Thoracic aorta (tissue), 2 donors: ENCODE data around the gene ST8SIA4. TPM values are rescaled to one million over a fixed set of nuclear protein-coding genes. Genes with fewer than 3 reads are reported as not detected.

Experiments used
- ATAC-seq: fragments of 150-250 bp; one replicate; pipeline ENCODE4 v1.8.0; 2017; ENCODE audit warnings: low read depth; ENCODE audit not compliant: insufficient number of reproducible peaks, low FRiP score
- DNase-seq: peaks from one replicate; pipeline ENCODE4 v3.0.0-alpha.2; 2020; ENCODE audit warnings: low spot score
- H3K27ac ChIP-seq, 2 donors: fragments of 200-600 bp; sonication (generic); 1 replicate in 1 of 2; 2 replicates in 1 of 2; pipeline ENCODE4 v1.5.1; 2016; ENCODE audit warnings: mild to moderate bottlenecking in 2 of 2, moderate library complexity in 2 of 2
- H3K27me3 ChIP-seq: fragments of 200-600 bp; sonication (generic); replicated peaks from 2 replicates; pipeline ENCODE4 v1.6.0; 2016; ENCODE audit warnings: mild to moderate bottlenecking; ENCODE audit not compliant: insufficient read depth
- H3K36me3 ChIP-seq: fragments of 200-600 bp; sonication (generic); one replicate; pipeline ENCODE4 v1.5.1; 2016
- H3K4me1 ChIP-seq, 2 donors: fragments of 200-600 bp; sonication (generic); 1 replicate in 1 of 2; 2 replicates in 1 of 2; pipeline versions ENCODE4 v1.5.1 to v1.6.0; 2016; ENCODE audit warnings: low read depth in 2 of 2, mild to moderate bottlenecking in 1 of 2; ENCODE audit not compliant: control insufficient read depth in 1 of 2
- H3K4me3 ChIP-seq: fragments of 200-600 bp; sonication (generic); 2 replicates; pipeline ENCODE4 v1.5.1; 2016; ENCODE audit warnings: mild to moderate bottlenecking
- H3K9me3 ChIP-seq: fragments of 200-600 bp; sonication (generic); 2 replicates; pipeline ENCODE4 v1.5.1; 2016
- total RNA-seq, 2 donors: library from RNA; depleted of rRNA; stranded (reverse); fragments of >200 nt; gene quantifications; one replicate each; pipeline versions ENCODE4 v1.1.0 to v1.2.3, GENCODE V29; 2016
- TF ChIP-seq, protein P1 (sequence below): fragments of 200-600 bp; sonication (generic); IDR thresholded peaks from one replicate; pipeline ENCODE4 v1.5.1; 2019; ENCODE audit warnings: antibody characterized with exemption

Gene ST8SIA4
- total RNA-seq, 2 donors from 2014 or later: 7.0 to 9.0 TPM

DNA sequence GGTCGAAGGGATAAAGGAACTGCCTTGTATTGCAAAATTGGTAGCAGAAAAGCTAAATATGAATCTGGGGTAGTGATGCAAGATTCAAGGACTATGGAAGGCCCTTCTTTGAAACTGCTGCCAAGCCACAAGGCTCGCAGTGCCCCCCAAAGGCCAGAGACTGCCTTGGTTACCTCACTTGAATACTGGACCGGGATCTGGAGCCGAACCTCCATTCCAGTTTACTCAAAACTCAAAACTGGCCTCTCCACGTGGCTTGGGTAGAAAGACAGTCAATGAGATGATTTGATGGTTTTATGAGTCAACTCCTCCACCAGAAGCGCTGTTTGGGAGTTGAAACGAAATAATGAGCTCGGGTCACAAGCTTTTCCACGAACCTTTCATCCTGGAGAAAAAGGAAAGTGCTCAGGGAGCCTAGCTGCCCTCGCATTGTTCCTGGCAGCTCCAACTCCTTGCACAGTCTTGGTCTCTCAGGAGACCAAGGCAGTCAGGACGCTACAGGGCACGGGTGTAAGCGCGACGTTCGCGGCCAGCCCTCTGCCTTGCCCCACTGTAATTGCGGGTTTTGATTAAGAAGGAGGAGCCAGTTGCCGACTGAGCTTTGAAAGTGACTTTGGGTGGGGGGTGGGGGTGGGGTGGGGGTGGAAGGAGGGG is 2.8 kb downstream of the ST8SIA4 start:
- no peak for ATAC-seq
- H3K4me3 ChIP-seq: peak overlapping the region; percentile 65

DNA sequence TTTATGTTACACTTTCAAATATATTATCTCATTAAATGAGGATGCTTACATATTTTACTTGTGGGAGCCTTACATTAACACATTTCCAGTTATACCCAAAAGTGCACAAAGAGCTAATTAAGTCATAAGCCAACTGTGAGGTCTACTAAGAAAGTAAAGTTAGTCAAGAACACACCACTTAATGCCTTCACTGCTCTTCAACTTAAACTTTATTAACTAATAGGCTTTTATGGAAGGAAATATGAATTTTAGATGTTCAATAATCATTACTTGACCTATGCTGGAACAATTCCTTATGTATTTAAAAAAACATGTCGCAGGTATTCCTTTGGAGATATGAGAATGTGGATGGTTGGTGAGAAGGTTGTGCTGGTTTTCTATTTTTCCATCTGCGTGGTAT is 3.4 kb downstream of the ST8SIA4 start:
- Histone ChIP-seq H3K4me3 (peak overlapping the region; percentile 65), H3K9me3 (no peaks in the 10 kb centered on the region)

More for the DNA sequence above, 2.8 kb downstream of the ST8SIA4 start:
- no peak for DNase-seq
- Histone ChIP-seq H3K4me1 (peaks cover 0 to 21% of the 10 kb centered on the region in 2 donors), H3K27me3 (no peaks in the 10 kb centered on the region), H3K9me3 (no peaks in the 10 kb centered on the region), H3K36me3 (no peaks in the 10 kb centered on the region), H3K27ac (peak overlapping the region in 1 of 2 donors; percentile 48)
- TF ChIP-seq, protein P1, sequence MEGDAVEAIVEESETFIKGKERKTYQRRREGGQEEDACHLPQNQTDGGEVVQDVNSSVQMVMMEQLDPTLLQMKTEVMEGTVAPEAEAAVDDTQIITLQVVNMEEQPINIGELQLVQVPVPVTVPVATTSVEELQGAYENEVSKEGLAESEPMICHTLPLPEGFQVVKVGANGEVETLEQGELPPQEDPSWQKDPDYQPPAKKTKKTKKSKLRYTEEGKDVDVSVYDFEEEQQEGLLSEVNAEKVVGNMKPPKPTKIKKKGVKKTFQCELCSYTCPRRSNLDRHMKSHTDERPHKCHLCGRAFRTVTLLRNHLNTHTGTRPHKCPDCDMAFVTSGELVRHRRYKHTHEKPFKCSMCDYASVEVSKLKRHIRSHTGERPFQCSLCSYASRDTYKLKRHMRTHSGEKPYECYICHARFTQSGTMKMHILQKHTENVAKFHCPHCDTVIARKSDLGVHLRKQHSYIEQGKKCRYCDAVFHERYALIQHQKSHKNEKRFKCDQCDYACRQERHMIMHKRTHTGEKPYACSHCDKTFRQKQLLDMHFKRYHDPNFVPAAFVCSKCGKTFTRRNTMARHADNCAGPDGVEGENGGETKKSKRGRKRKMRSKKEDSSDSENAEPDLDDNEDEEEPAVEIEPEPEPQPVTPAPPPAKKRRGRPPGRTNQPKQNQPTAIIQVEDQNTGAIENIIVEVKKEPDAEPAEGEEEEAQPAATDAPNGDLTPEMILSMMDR: no peak

DNA sequence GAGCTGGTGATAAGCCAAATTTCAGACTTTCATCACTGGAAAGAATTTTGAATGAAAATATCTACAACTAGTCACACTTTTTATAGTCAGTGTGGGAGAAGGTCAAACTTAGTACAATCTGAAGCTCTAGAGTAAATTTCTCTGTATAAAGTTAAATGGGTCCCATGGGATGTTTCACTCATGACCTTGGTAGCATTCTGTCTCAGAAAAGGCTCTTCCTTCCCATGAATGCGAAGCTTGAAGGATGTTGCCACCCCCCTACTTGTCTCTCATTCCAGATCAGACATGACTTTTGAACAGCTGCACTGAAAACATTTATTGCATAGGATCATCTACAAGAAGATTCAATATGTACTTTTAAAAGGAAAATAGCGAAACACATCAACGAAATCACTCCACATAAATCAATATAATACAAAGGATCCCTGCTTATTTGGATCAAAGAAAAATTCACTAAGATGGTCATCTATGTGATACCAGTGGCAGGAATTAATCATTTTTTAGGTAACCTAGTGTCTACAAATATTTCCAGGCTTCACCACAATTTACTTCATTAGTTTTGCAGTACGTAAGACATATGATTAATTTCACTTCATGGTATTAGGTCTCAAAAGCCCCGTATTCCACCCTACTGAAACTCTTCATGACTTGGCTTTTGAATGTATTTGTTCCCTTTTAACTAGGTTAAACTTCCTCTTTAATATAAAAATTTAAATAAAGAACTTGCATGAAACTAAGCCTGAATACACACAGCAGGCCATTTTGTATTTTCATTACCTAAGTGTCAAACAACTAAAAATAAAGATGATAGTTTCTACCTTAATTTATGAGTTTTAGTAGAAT is 4.4 kb downstream of the ST8SIA4 start:
- Histone ChIP-seq H3K36me3 (no peaks in the 10 kb centered on the region), H3K27me3 (no peaks in the 10 kb centered on the region), H3K4me3 (peak overlapping the region; percentile 4), H3K27ac (no peak overlapping the region), H3K9me3 (no peaks in the 10 kb centered on the region), H3K4me1 (peaks cover 0 to 21% of the 10 kb centered on the region in 2 donors)
- DNase-seq (no peak), ATAC-seq (no peak)
- TF ChIP-seq, protein P1: no peak

More for the DNA sequence above, 3.4 kb downstream of the ST8SIA4 start:
- ATAC-seq (no peak), DNase-seq (no peak)
- Histone ChIP-seq H3K36me3 (no peaks in the 10 kb centered on the region), H3K4me1 (peaks cover 0 to 21% of the 10 kb centered on the region in 2 donors), H3K27ac (no peak overlapping the region), H3K27me3 (no peaks in the 10 kb centered on the region)
- TF ChIP-seq, protein P1: no peak

DNA sequence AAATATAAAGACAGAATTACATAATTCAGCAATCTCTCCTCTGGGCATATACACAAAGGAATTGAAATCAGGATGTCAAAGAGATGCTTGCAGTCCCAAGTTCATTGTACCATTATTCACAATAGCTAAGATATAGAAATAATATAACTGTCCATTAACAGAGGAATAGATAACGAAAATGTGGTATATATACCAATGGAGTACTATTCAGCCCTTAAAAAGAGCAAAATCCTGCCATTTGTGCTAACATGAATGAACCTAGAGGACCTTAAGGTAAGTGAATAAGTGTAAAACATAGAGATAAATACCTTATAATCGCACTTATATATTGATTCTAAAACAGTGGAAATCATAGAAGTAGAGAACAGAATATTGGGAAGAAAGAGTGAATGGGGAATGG is 7.0 kb downstream of the ST8SIA4 start:
- ATAC-seq: no peak
- Histone ChIP-seq H3K4me1 (peaks cover 0 to 3% of the 10 kb centered on the region in 2 donors), H3K27me3 (no peaks in the 10 kb centered on the region), H3K27ac (no peak overlapping the region), H3K4me3 (no peak overlapping the region), H3K9me3 (no peaks in the 10 kb centered on the region), H3K36me3 (no peaks in the 10 kb centered on the region)
- DNase-seq: no peak
- TF ChIP-seq, protein P1: no peak

DNA sequence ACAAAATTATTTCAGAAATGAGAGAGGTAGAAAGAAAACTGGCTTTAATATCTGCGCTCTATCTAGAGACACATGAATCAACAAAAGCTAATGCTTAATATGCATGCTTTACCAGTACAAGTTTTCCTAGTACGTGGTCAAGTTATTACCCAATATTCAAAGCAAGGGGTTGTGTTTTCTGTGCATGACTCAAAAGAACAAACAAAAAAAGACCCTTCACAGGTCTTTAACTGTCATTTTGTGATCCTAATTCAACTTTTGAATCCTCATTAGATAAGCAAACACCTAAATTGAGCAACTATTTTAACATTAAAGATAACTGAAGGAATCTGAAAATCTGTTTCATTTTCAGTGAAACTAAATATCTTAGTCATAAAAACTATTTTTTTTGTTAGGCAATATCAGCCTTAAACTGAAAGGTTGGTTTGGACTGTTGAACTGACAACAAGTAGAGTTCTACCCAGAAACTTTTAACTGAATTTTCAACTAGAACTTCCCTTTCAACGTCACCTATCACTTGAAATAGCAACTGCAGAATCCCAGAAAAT is 12.5 kb downstream of the ST8SIA4 start:
- Histone ChIP-seq H3K27me3 (no peaks in the 10 kb centered on the region), H3K9me3 (no peaks in the 10 kb centered on the region), H3K36me3 (no peaks in the 10 kb centered on the region), H3K4me3 (peak overlapping the region; percentile 53), H3K27ac (no peak overlapping the region), H3K4me1 (no peaks in the 10 kb centered on the region)
- no peak for DNase-seq
- TF ChIP-seq, protein P1: no peak
- ATAC-seq: no peak
